GM23338 (cell line): ENCODE measurements around the gene RTL10. TPM values are rescaled to one million over a fixed set of nuclear protein-coding genes. Genes with fewer than 3 reads are reported as not detected.

ENCODE experiments used
- ATAC-seq: fragments of 200-7000 bp; cut with Tn5 transposase; 3 replicates; pipeline ENCODE4 v1.9.1; 2020
- DNase-seq: peaks from one replicate; pipeline ENCODE4 v3.0.0-alpha.2; 2015; ENCODE audit warnings: low spot score
- H2AFZ ChIP-seq: fragments of 200-600 bp; sonication (generic); 2 replicates; pipeline ENCODE4 v1.8.0; 2016; ENCODE audit warnings: antibody characterized with exemption, mild to moderate bottlenecking, moderate library complexity
- H3F3A ChIP-seq: fragments of 200-600 bp; sonication (generic); replicated peaks from 2 replicates; pipeline ENCODE4 v1.8.0; 2017; ENCODE audit warnings: antibody characterized with exemption, mixed run types, low read depth
- H3K27ac ChIP-seq: fragments of 200-600 bp; sonication (generic); 2 replicates; pipeline ENCODE4 v1.6.1; 2016; ENCODE audit warnings: low read depth
- H3K27me3 ChIP-seq: fragments of 200-600 bp; sonication (generic); 2 replicates; pipeline ENCODE4 v1.8.0; 2016; ENCODE audit warnings: mild to moderate bottlenecking, mixed run types, moderate library complexity; ENCODE audit not compliant: insufficient read depth
- H3K36me3 ChIP-seq: fragments of 200-600 bp; sonication (generic); 2 replicates; pipeline ENCODE4 v1.8.0; 2016; ENCODE audit warnings: mild to moderate bottlenecking; ENCODE audit not compliant: insufficient read depth
- H3K4me1 ChIP-seq: fragments of 200-600 bp; sonication (generic); 2 replicates; pipeline ENCODE4 v1.8.0; 2016; ENCODE audit warnings: mild to moderate bottlenecking, moderate library complexity; ENCODE audit not compliant: insufficient read depth
- H3K4me2 ChIP-seq: fragments of 200-600 bp; sonication (generic); 2 replicates; pipeline ENCODE4 v1.7.1; 2017; ENCODE audit warnings: mixed run types
- H3K4me3 ChIP-seq: fragments of 200-600 bp; sonication (generic); 2 replicates; pipeline ENCODE4 v1.6.1; 2016; ENCODE audit warnings: mixed run types
- H3K79me2 ChIP-seq: fragments of 200-600 bp; sonication (generic); replicated peaks from 2 replicates; pipeline ENCODE4 v1.8.0; 2017; ENCODE audit warnings: mild to moderate bottlenecking; ENCODE audit not compliant: insufficient read depth
- H3K9me2 ChIP-seq: fragments of 200-600 bp; sonication (generic); 2 replicates; pipeline ENCODE4 v1.8.0; 2017; ENCODE audit not compliant: insufficient read depth
- H4K20me1 ChIP-seq: fragments of 200-600 bp; sonication (generic); replicated peaks from 2 replicates; pipeline ENCODE4 v1.8.0; 2017; ENCODE audit warnings: mild to moderate bottlenecking; ENCODE audit not compliant: insufficient read depth
- H3K27ac Mint-ChIP-seq: 2 replicates; pipeline ENCODE4 v1.8.0; 2020; ENCODE audit warnings: inconsistent platforms, mild to moderate bottlenecking, moderate library complexity, mixed read lengths
- H3K27me3 Mint-ChIP-seq: 3 replicates; pipeline ENCODE4 v1.8.0; 2022; ENCODE audit warnings: low read depth, mild to moderate bottlenecking, moderate library complexity, mixed read lengths, inconsistent platforms; ENCODE audit not compliant: insufficient read depth, poor library complexity
- H3K36me3 Mint-ChIP-seq: 3 replicates; pipeline ENCODE4 v1.8.0; 2021; ENCODE audit warnings: low read depth, mild to moderate bottlenecking, inconsistent platforms, moderate library complexity, mixed read lengths
- H3K4me1 Mint-ChIP-seq: 3 replicates; pipeline ENCODE4 v1.8.0; 2020; ENCODE audit warnings: mild to moderate bottlenecking, inconsistent platforms, mixed read lengths
- H3K4me3 Mint-ChIP-seq: 3 replicates; pipeline ENCODE4 v1.8.0; 2021; ENCODE audit warnings: moderate library complexity, mild to moderate bottlenecking, inconsistent platforms, mixed read lengths
- H3K9me3 Mint-ChIP-seq: 3 replicates; pipeline ENCODE4 v1.8.0; 2020; ENCODE audit warnings: moderate library complexity, mild to moderate bottlenecking, inconsistent platforms, mixed read lengths
- CREB1 ChIP-seq: fragments of 250-450 bp; sonication (Bioruptor Pico); IDR thresholded peaks from 2 replicates; pipeline ENCODE4 v1.5.0; 2020; ENCODE audit warnings: low read depth, mild to moderate bottlenecking, moderate library complexity
- EZH2 ChIP-seq: fragments of 200-600 bp; sonication (generic); IDR thresholded peaks from one replicate; pipeline ENCODE4 v1.8.0; 2017; ENCODE audit warnings: antibody characterized with exemption, mild to moderate bottlenecking, low read depth; ENCODE audit not compliant: unreplicated experiment
- EZH2phosphoT487 ChIP-seq: fragments of 200-600 bp; sonication (generic); IDR thresholded peaks from one replicate; pipeline ENCODE4 v1.8.1; 2018; ENCODE audit warnings: antibody characterized with exemption; ENCODE audit not compliant: unreplicated experiment
- JUNB ChIP-seq: IDR thresholded peaks from one replicate; pipeline ENCODE4 v1.6.1; 2016; ENCODE audit warnings: antibody characterized with exemption; ENCODE audit not compliant: unreplicated experiment
- NANOG ChIP-seq: IDR thresholded peaks from 2 replicates; pipeline ENCODE4 v1.6.1; 2016; ENCODE audit warnings: antibody characterized with exemption, borderline replicate concordance
- POLR2AphosphoS5 ChIP-seq: IDR thresholded peaks from 2 replicates; pipeline ENCODE4 v1.6.1; 2016; ENCODE audit warnings: antibody characterized with exemption, low read depth
- STAT1 ChIP-seq: IDR thresholded peaks from one replicate; pipeline ENCODE4 v1.6.1; 2016; ENCODE audit warnings: antibody characterized with exemption; ENCODE audit not compliant: unreplicated experiment
- ZNF114 ChIP-seq: fragments of 250-450 bp; sonication (Bioruptor Pico); IDR thresholded peaks from 2 replicates; pipeline ENCODE4 v1.5.0; 2020; ENCODE audit warnings: mild to moderate bottlenecking, moderate library complexity
- ZNF331 ChIP-seq: fragments of 250-450 bp; sonication (Bioruptor Pico); IDR thresholded peaks from 2 replicates; pipeline ENCODE4 v1.5.0; 2020; ENCODE audit warnings: low read depth, mild to moderate bottlenecking, moderate library complexity
- polyA plus RNA-seq: library from polyadenylated mRNA; unstranded; fragments of >200 nt; fragmentation: Nextera tagmentation; extraction: Ambion mirVana; gene quantifications from 2 replicates; pipeline ENCODE4 v1.2.1, GENCODE V29; 2016
- total RNA-seq: library from RNA; depleted of rRNA; stranded (reverse); fragments of >200 nt; shearing (Covaris generic); gene quantifications from 2 replicates; pipeline ENCODE4 v1.2.3, GENCODE V29; 2014
- TF ChIP-seq, protein P1 (sequence below): IDR thresholded peaks from one replicate; pipeline ENCODE4 v1.6.1; 2018; ENCODE audit warnings: antibody characterized with exemption; ENCODE audit not compliant: unreplicated experiment
- TF ChIP-seq, protein P2 (sequence below): IDR thresholded peaks from 2 replicates; pipeline ENCODE4 v1.6.1; 2016; ENCODE audit warnings: antibody characterized with exemption
- TF ChIP-seq, protein P3 (sequence below): fragments of 250-450 bp; sonication (Bioruptor Pico); IDR thresholded peaks from 2 replicates; pipeline ENCODE4 v1.5.0; 2020; ENCODE audit warnings: mild to moderate bottlenecking, moderate library complexity
- TF ChIP-seq, protein P4 (sequence below), 2 experiments: fragments of 200-600 bp in 1 of 2; sonication (generic) in 1 of 2; conservative IDR thresholded peaks; 2 replicates each; pipeline versions ENCODE4 v1.5.1 to v1.6.1; 2016 to 2017; ENCODE audit warnings: antibody characterized with exemption in 2 of 2, low read depth in 2 of 2, mild to moderate bottlenecking in 2 of 2, moderate library complexity in 1 of 2

The RTL10 gene
- total and polyA plus RNA-seq, 2 experiments from 2014 or later = 9.4 to 17.4 TPM

DNA sequence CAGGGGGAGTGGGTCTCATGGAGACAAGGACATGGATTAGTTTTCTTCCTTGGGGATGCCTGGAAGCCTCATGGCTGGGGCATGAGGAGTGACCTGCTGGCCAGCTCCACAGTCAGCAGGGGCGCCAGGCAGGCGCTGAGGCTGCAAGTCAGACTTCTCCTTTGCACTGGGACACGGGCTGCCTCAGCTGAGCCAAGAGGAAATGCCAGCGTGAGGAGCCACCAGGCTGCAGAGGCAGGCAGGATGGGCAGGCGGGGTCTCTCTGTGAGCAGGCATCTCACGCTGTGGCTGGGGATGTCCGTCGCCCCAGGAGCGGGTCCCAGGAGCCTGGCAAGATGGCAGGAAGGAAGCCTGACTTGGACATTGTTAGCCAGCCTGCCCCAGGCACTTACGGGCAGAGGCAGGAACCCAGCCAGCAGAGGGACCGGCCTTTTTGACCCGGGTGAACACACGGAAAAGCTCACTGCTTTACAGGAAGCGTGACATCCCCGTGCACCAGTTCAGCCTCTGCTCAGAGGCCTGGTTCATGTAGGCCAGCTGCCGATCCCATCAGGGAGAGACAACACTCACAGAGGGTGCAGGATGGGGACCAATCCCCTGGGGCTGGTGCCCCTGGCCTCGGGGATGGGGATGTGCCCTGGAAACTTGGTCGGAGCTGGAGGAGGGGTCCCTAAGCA is 10.2 kb downstream of the RTL10 start:
- peaks cover 12% of the 10 kb centered on the region for H3K79me2 ChIP-seq
- DNase-seq = no peak
- TF ChIP-seq ZNF114 (CRISPR knock-in tag) = no peak
- TF ChIP-seq STAT1 = no peak
- TF ChIP-seq, protein P1, sequence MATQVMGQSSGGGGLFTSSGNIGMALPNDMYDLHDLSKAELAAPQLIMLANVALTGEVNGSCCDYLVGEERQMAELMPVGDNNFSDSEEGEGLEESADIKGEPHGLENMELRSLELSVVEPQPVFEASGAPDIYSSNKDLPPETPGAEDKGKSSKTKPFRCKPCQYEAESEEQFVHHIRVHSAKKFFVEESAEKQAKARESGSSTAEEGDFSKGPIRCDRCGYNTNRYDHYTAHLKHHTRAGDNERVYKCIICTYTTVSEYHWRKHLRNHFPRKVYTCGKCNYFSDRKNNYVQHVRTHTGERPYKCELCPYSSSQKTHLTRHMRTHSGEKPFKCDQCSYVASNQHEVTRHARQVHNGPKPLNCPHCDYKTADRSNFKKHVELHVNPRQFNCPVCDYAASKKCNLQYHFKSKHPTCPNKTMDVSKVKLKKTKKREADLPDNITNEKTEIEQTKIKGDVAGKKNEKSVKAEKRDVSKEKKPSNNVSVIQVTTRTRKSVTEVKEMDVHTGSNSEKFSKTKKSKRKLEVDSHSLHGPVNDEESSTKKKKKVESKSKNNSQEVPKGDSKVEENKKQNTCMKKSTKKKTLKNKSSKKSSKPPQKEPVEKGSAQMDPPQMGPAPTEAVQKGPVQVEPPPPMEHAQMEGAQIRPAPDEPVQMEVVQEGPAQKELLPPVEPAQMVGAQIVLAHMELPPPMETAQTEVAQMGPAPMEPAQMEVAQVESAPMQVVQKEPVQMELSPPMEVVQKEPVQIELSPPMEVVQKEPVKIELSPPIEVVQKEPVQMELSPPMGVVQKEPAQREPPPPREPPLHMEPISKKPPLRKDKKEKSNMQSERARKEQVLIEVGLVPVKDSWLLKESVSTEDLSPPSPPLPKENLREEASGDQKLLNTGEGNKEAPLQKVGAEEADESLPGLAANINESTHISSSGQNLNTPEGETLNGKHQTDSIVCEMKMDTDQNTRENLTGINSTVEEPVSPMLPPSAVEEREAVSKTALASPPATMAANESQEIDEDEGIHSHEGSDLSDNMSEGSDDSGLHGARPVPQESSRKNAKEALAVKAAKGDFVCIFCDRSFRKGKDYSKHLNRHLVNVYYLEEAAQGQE = no peak
- no peak for TF ChIP-seq NANOG
- no peak for TF ChIP-seq ZNF331 (CRISPR knock-in tag)
- TF ChIP-seq, protein P2, sequence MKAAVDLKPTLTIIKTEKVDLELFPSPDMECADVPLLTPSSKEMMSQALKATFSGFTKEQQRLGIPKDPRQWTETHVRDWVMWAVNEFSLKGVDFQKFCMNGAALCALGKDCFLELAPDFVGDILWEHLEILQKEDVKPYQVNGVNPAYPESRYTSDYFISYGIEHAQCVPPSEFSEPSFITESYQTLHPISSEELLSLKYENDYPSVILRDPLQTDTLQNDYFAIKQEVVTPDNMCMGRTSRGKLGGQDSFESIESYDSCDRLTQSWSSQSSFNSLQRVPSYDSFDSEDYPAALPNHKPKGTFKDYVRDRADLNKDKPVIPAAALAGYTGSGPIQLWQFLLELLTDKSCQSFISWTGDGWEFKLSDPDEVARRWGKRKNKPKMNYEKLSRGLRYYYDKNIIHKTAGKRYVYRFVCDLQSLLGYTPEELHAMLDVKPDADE = no peak
- TF ChIP-seq EZH2phosphoT487 = no peak
- TF ChIP-seq, protein P3, sequence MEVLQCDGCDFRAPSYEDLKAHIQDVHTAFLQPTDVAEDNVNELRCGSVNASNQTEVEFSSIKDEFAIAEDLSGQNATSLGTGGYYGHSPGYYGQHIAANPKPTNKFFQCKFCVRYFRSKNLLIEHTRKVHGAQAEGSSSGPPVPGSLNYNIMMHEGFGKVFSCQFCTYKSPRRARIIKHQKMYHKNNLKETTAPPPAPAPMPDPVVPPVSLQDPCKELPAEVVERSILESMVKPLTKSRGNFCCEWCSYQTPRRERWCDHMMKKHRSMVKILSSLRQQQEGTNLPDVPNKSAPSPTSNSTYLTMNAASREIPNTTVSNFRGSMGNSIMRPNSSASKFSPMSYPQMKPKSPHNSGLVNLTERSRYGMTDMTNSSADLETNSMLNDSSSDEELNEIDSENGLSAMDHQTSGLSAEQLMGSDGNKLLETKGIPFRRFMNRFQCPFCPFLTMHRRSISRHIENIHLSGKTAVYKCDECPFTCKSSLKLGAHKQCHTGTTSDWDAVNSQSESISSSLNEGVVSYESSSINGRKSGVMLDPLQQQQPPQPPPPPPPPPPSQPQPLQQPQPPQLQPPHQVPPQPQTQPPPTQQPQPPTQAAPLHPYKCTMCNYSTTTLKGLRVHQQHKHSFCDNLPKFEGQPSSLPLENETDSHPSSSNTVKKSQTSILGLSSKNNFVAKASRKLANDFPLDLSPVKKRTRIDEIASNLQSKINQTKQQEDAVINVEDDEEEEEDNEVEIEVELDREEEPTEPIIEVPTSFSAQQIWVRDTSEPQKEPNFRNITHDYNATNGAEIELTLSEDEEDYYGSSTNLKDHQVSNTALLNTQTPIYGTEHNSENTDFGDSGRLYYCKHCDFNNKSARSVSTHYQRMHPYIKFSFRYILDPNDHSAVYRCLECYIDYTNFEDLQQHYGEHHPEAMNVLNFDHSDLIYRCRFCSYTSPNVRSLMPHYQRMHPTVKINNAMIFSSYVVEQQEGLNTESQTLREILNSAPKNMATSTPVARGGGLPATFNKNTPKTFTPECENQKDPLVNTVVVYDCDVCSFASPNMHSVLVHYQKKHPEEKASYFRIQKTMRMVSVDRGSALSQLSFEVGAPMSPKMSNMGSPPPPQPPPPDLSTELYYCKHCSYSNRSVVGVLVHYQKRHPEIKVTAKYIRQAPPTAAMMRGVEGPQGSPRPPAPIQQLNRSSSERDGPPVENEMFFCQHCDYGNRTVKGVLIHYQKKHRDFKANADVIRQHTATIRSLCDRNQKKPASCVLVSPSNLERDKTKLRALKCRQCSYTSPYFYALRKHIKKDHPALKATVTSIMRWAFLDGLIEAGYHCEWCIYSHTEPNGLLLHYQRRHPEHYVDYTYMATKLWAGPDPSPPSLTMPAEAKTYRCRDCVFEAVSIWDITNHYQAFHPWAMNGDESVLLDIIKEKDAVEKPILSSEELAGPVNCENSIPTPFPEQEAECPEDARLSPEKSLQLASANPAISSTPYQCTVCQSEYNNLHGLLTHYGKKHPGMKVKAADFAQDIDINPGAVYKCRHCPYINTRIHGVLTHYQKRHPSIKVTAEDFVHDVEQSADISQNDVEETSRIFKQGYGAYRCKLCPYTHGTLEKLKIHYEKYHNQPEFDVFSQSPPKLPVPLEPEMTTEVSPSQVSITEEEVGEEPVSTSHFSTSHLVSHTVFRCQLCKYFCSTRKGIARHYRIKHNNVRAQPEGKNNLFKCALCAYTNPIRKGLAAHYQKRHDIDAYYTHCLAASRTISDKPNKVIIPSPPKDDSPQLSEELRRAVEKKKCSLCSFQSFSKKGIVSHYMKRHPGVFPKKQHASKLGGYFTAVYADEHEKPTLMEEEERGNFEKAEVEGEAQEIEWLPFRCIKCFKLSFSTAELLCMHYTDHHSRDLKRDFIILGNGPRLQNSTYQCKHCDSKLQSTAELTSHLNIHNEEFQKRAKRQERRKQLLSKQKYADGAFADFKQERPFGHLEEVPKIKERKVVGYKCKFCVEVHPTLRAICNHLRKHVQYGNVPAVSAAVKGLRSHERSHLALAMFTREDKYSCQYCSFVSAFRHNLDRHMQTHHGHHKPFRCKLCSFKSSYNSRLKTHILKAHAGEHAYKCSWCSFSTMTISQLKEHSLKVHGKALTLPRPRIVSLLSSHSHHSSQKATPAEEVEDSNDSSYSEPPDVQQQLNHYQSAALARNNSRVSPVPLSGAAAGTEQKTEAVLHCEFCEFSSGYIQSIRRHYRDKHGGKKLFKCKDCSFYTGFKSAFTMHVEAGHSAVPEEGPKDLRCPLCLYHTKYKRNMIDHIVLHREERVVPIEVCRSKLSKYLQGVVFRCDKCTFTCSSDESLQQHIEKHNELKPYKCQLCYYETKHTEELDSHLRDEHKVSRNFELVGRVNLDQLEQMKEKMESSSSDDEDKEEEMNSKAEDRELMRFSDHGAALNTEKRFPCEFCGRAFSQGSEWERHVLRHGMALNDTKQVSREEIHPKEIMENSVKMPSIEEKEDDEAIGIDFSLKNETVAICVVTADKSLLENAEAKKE (CRISPR knock-in tag) = no peak
- no peak for TF ChIP-seq POLR2AphosphoS5
- TF ChIP-seq, protein P4, sequence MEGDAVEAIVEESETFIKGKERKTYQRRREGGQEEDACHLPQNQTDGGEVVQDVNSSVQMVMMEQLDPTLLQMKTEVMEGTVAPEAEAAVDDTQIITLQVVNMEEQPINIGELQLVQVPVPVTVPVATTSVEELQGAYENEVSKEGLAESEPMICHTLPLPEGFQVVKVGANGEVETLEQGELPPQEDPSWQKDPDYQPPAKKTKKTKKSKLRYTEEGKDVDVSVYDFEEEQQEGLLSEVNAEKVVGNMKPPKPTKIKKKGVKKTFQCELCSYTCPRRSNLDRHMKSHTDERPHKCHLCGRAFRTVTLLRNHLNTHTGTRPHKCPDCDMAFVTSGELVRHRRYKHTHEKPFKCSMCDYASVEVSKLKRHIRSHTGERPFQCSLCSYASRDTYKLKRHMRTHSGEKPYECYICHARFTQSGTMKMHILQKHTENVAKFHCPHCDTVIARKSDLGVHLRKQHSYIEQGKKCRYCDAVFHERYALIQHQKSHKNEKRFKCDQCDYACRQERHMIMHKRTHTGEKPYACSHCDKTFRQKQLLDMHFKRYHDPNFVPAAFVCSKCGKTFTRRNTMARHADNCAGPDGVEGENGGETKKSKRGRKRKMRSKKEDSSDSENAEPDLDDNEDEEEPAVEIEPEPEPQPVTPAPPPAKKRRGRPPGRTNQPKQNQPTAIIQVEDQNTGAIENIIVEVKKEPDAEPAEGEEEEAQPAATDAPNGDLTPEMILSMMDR (conservative IDR thresholded peaks at IDR 0.05; ENCODE audit: low read depth in 2 of 2) = no peak
- TF ChIP-seq JUNB = no peak
- TF ChIP-seq CREB1 (CRISPR knock-in tag) = no peak
- no peak for TF ChIP-seq EZH2
- H2AFZ ChIP-seq = no peak overlapping the region
- H3F3A ChIP-seq = no peaks in the 10 kb centered on the region
- Mint-ChIP-seq H3K27me3 (peaks cover 16% of the 10 kb centered on the region), H3K4me1 (peaks cover 13% of the 10 kb centered on the region; the same call in 2 of the 3 replicates), H3K36me3 (peaks cover 11% of the 10 kb centered on the region; the same call in 2 of the 3 replicates), H3K27ac (no peak overlapping the region; the same call in 1 of the 2 replicates), H3K9me3 (no peaks in the 10 kb centered on the region; the same call in 2 of the 3 replicates), H3K4me3 (no peak overlapping the region)
- no peaks in the 10 kb centered on the region for H3K9me2 ChIP-seq
- H3K4me1 ChIP-seq = no peaks in the 10 kb centered on the region
- H3K4me2 ChIP-seq = no peak overlapping the region
- ATAC-seq = peak; percentile 15
- H4K20me1 ChIP-seq = peaks cover 6% of the 10 kb centered on the region
- no peak overlapping the region for H3K4me3 ChIP-seq
- no peaks in the 10 kb centered on the region; the same call in 1 of the 2 replicates for H3K36me3 ChIP-seq
- H3K27me3 ChIP-seq = no peaks in the 10 kb centered on the region
- H3K27ac ChIP-seq = no peak overlapping the region
